ENCODE data around the gene ZNF593OS. TPM values are rescaled to one million over a fixed set of nuclear protein-coding genes. Genes with fewer than 3 reads are reported as not detected.

Gene ZNF593OS
- total and polyA plus RNA-seq, 2 donors (not counting 1 experiment from before 2014, with no cell fraction given), result 0.09 TPM; not detected in 1

- no peaks in the 10 kb centered on the region for H3K79me2 ChIP-seq (ENCODE audit: control insufficient read depth, insufficient read depth, low read length)
- no peak overlapping the region for H3K27ac Mint-ChIP-seq
- H3K36me3 ChIP-seq (replicated peaks in 1 of 2; ENCODE audit: control extremely low read depth in 1 of 2, control insufficient read depth in 1 of 2, extremely low read depth in 1 of 2, insufficient read depth in 2 of 2, low read length in 1 of 2), result no peaks in the 10 kb centered on the region
- H3K9me3 ChIP-seq (ENCODE audit: control extremely low read depth in 1 of 3, control insufficient read depth in 2 of 3, insufficient read depth in 1 of 3, low read length in 2 of 3), result no peaks in the 10 kb centered on the region
- no peak overlapping the region for H3K4me3 ChIP-seq (ENCODE audit: control extremely low read depth in 1 of 5, extremely low read depth in 1 of 5, insufficient read depth in 1 of 5, low read depth in 2 of 5, low read length in 4 of 5)
- H3K4me2 ChIP-seq (replicated peaks; ENCODE audit: low read depth, low read length, poor library complexity, severe bottlenecking), result no peak overlapping the region
- no peak overlapping the region for H3K27ac ChIP-seq (ENCODE audit: low read length in 2 of 2)
- TF ChIP-seq CTCF (IDR thresholded peaks at IDR 0.05) (no peak), EZH2 (IDR thresholded peaks at IDR 0.05; ENCODE audit: borderline replicate concordance, insufficient read depth, low read depth, low read length, poor library complexity, severe bottlenecking) (no peak)
- intact Hi-C loops (cut with micrococcal nuclease), result no loop called here
- no peak overlapping the region for H3K9ac ChIP-seq (ENCODE audit: low read length)
- POLR2A ChIA-PET, result no interaction called here
- peaks cover 8% of the 10 kb centered on the region for H3K27me3 Mint-ChIP-seq
- CTCF ChIA-PET, result interaction anchor here (1.5 kb wide), 1 partner anchor 21 kb away, joined by 4 read pairs; the partner anchor contains the start of gene CEP85
- no peak for DNase-seq
- H3K4me1 Mint-ChIP-seq, result no peaks in the 10 kb centered on the region
- H3K9me3 Mint-ChIP-seq (ENCODE audit: insufficient read depth), result no peaks in the 10 kb centered on the region
- no peaks in the 10 kb centered on the region for H4K20me1 ChIP-seq (ENCODE audit: control insufficient read depth, insufficient read depth, low read length, poor library complexity, severe bottlenecking)
- no peak overlapping the region for H3K4me3 Mint-ChIP-seq
- ATAC-seq (ENCODE audit: low read depth), result no peak
- H3K4me1 ChIP-seq (ENCODE audit: control insufficient read depth in 2 of 2, insufficient read depth in 2 of 2, low read length in 2 of 2), result no peaks in the 10 kb centered on the region
- H2AFZ ChIP-seq (ENCODE audit: insufficient read depth, low read depth, low read length, poor library complexity, severe bottlenecking), result no peak overlapping the region
- H3K27me3 ChIP-seq (replicated peaks in 1 of 4; ENCODE audit: control extremely low read depth in 1 of 4, control insufficient read depth in 3 of 4, insufficient read depth in 4 of 4, low read length in 3 of 4), result peaks cover 0 to 2% (median 0%) of the 10 kb centered on the region in 4 experiments
- WGBS (ENCODE audit: insufficient coverage), result 100% methylated on average over 4 of the region's 6 CpGs
Observed at GRCh38 chr1:26213335-26213905, 41.8 kb upstream of the ZNF593OS start.

- no peak for DNase-seq
- H3K4me3 Mint-ChIP-seq, result no peak overlapping the region
- TF ChIP-seq CTCF (IDR thresholded peaks at IDR 0.05), result no peak
- no peak for TF ChIP-seq EZH2 (IDR thresholded peaks at IDR 0.05; ENCODE audit: borderline replicate concordance, insufficient read depth, low read depth, low read length, poor library complexity, severe bottlenecking)
- intact Hi-C loops (cut with micrococcal nuclease), result no loop called here
- ChIA-PET POLR2A (no interaction called here), CTCF (interaction anchor here (1.2 to 1.5 kb wide), 2 partner anchors 21 to 49 kb away, joined by 4 read pairs; partner anchors contain the start of gene CEP85)
- no peak for ATAC-seq (ENCODE audit: low read depth)
- Histone ChIP-seq H3K27me3 (replicated peaks in 1 of 4; ENCODE audit: control extremely low read depth in 1 of 4, control insufficient read depth in 3 of 4, insufficient read depth in 4 of 4, low read length in 3 of 4) (peaks cover 0 to 2% (median 0%) of the 10 kb centered on the region in 4 experiments), H3K79me2 (ENCODE audit: control insufficient read depth, insufficient read depth, low read length) (no peaks in the 10 kb centered on the region), H3K27ac (ENCODE audit: low read length in 2 of 2) (no peak overlapping the region), H3K36me3 (replicated peaks in 1 of 2; ENCODE audit: control extremely low read depth in 1 of 2, control insufficient read depth in 1 of 2, extremely low read depth in 1 of 2, insufficient read depth in 2 of 2, low read length in 1 of 2) (no peaks in the 10 kb centered on the region), H3K9me3 (ENCODE audit: control extremely low read depth in 1 of 3, control insufficient read depth in 2 of 3, insufficient read depth in 1 of 3, low read length in 2 of 3) (no peaks in the 10 kb centered on the region), H3K4me2 (replicated peaks; ENCODE audit: low read depth, low read length, poor library complexity, severe bottlenecking) (no peak overlapping the region), H2AFZ (ENCODE audit: insufficient read depth, low read depth, low read length, poor library complexity, severe bottlenecking) (no peak overlapping the region), H3K4me1 (ENCODE audit: control insufficient read depth in 2 of 2, insufficient read depth in 2 of 2, low read length in 2 of 2) (no peaks in the 10 kb centered on the region), H3K9ac (ENCODE audit: low read length) (no peak overlapping the region), H3K4me3 (ENCODE audit: control extremely low read depth in 1 of 5, extremely low read depth in 1 of 5, insufficient read depth in 1 of 5, low read depth in 2 of 5, low read length in 4 of 5) (no peak overlapping the region), H4K20me1 (ENCODE audit: control insufficient read depth, insufficient read depth, low read length, poor library complexity, severe bottlenecking) (no peaks in the 10 kb centered on the region)
- peaks cover 8% of the 10 kb centered on the region for H3K27me3 Mint-ChIP-seq
- H3K9me3 Mint-ChIP-seq (ENCODE audit: insufficient read depth), result no peaks in the 10 kb centered on the region
- H3K4me1 Mint-ChIP-seq, result no peaks in the 10 kb centered on the region
- WGBS (ENCODE audit: insufficient coverage), result 86% methylated on average over 1 of the region's 5 CpGs
- H3K27ac Mint-ChIP-seq, result no peak overlapping the region
Observed at GRCh38 chr1:26212726-26213125, 41.1 kb upstream of the ZNF593OS start.
